Measurements from ENCODE around the gene RINL. TPM values are rescaled to one million over a fixed set of nuclear protein-coding genes. Genes with fewer than 3 reads are reported as not detected.
A peak's percentile ranks its signal among the peaks of the same experiment; 100 is the strongest.

The RINL gene
- 34.0 and 40.5 TPM in 2 replicates for total RNA-seq (2014; rRNA removed; shearing (Covaris generic))

GRCh38 chr19:38877781-38878574 is at the start of gene RINL:
RINL (minus strand) TSS chr19:38878275; CDS start chr19:38876742, 1,533 bp downstream.
- DNase-seq = peak; percentile 66
- Histone ChIP-seq H3K4me3 (ENCODE audit: insufficient read depth, low read depth, low read length) (no peak within 1 kb of the TSS), H3K27me3 (ENCODE audit: control insufficient read depth, insufficient read depth, low read length) (no peaks in the 10 kb centered on the region), H3K36me3 (replicated peaks; ENCODE audit: control insufficient read depth, insufficient read depth, low read length) (no peaks in the 10 kb centered on the region)

GRCh38 chr19:38924388-38924787 is 46.3 kb upstream of the RINL start:
- no peak overlapping the region for H3K4me3 ChIP-seq (ENCODE audit: insufficient read depth, low read depth, low read length)
- no peaks in the 10 kb centered on the region for H3K27me3 ChIP-seq (ENCODE audit: control insufficient read depth, insufficient read depth, low read length)
- H3K36me3 ChIP-seq (replicated peaks; ENCODE audit: control insufficient read depth, insufficient read depth, low read length) = peaks cover 17% of the 10 kb centered on the region
- no peak for DNase-seq

DNA sequence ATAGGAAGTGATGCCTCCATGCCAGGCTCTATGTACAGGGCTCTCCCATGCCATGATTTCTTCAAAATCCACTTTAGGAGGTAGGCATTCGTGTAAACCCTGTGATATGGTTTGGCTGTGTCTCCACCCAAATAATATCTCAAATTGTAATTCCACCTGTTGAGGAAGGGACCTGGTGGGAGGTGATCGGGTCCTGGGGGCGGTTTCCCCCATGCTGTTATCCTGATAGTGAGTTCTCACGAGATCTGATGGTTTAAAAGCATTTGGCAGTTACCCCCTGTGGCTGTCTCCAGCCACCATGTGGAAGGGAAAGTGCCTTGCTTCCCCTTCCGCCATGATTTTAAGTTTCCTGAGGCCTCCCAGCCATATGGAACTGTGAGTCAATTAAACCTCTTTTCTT is 44.4 kb upstream of the RINL start:
- Histone ChIP-seq H3K36me3 (replicated peaks; ENCODE audit: control insufficient read depth, insufficient read depth, low read length) (peaks cover 17% of the 10 kb centered on the region), H3K4me3 (ENCODE audit: insufficient read depth, low read depth, low read length) (no peak overlapping the region), H3K27me3 (ENCODE audit: control insufficient read depth, insufficient read depth, low read length) (no peaks in the 10 kb centered on the region)
- DNase-seq = no peak

GRCh38 chr19:38921420-38922274 is 43.6 kb upstream of the RINL start:
- Histone ChIP-seq H3K36me3 (replicated peaks; ENCODE audit: control insufficient read depth, insufficient read depth, low read length) (peaks cover 17% of the 10 kb centered on the region), H3K4me3 (ENCODE audit: insufficient read depth, low read depth, low read length) (no peak overlapping the region), H3K27me3 (ENCODE audit: control insufficient read depth, insufficient read depth, low read length) (no peaks in the 10 kb centered on the region)
- DNase-seq = peak; percentile 48

- no peaks in the 10 kb centered on the region for H3K27me3 ChIP-seq (ENCODE audit: control insufficient read depth, insufficient read depth, low read length)
- DNase-seq = peak; percentile 41
- peaks cover 17% of the 10 kb centered on the region for H3K36me3 ChIP-seq (replicated peaks; ENCODE audit: control insufficient read depth, insufficient read depth, low read length)
- H3K4me3 ChIP-seq (ENCODE audit: insufficient read depth, low read depth, low read length) = no peak overlapping the region
Observed at GRCh38 chr19:38920602-38921419, 42.7 kb upstream of the RINL start.

GRCh38 chr19:38919837-38920601 is 41.9 kb upstream of the RINL start:
- DNase-seq = peak; percentile 31
- Histone ChIP-seq H3K27me3 (ENCODE audit: control insufficient read depth, insufficient read depth, low read length) (no peaks in the 10 kb centered on the region), H3K4me3 (ENCODE audit: insufficient read depth, low read depth, low read length) (no peak overlapping the region), H3K36me3 (replicated peaks; ENCODE audit: control insufficient read depth, insufficient read depth, low read length) (peaks cover 13% of the 10 kb centered on the region)

GRCh38 chr19:38918526-38918925 is 40.5 kb upstream of the RINL start:
- Histone ChIP-seq H3K36me3 (replicated peaks; ENCODE audit: control insufficient read depth, insufficient read depth, low read length) (peaks cover 5% of the 10 kb centered on the region), H3K27me3 (ENCODE audit: control insufficient read depth, insufficient read depth, low read length) (no peaks in the 10 kb centered on the region), H3K4me3 (ENCODE audit: insufficient read depth, low read depth, low read length) (no peak overlapping the region)
- peak; percentile 44 for DNase-seq

- H3K27me3 ChIP-seq (ENCODE audit: control insufficient read depth, insufficient read depth, low read length) = no peaks in the 10 kb centered on the region
- H3K36me3 ChIP-seq (replicated peaks; ENCODE audit: control insufficient read depth, insufficient read depth, low read length) = peaks cover 5% of the 10 kb centered on the region
- peak; percentile 73 for DNase-seq
- H3K4me3 ChIP-seq (ENCODE audit: insufficient read depth, low read depth, low read length) = no peak overlapping the region
Observed at GRCh38 chr19:38917921-38918491, 39.9 kb upstream of the RINL start.

DNA sequence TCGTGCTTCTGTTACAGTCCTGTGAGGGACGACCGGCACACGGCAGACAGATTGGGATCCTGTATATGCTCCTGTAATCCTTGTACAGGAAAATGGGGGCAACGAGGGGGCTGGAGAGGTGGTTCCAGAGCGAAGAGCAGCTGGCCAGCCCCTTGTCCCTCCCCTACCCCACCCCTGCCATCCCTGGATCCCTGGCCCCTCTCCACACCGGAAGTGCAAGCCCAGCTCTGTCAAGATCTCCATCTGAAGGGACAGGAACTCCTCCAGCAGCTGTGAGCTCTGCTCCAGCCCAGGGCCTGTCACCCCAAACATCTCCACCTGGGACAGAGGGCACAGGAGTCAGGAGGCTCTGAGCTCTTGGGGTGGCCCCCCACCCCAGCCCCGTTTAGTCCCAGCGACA is 39.4 kb upstream of the RINL start:
- Histone ChIP-seq H3K4me3 (ENCODE audit: insufficient read depth, low read depth, low read length) (no peak overlapping the region), H3K27me3 (ENCODE audit: control insufficient read depth, insufficient read depth, low read length) (peaks cover under 1% of the 10 kb centered on the region; the same call in 1 of the 2 replicates), H3K36me3 (replicated peaks; ENCODE audit: control insufficient read depth, insufficient read depth, low read length) (peaks cover 5% of the 10 kb centered on the region)
- peak; percentile 47 for DNase-seq

- H3K27me3 ChIP-seq (ENCODE audit: control insufficient read depth, insufficient read depth, low read length) = peaks cover 10% of the 10 kb centered on the region; the same call in 1 of the 2 replicates
- DNase-seq = peak; percentile 45
- peaks cover 1% of the 10 kb centered on the region for H3K36me3 ChIP-seq (replicated peaks; ENCODE audit: control insufficient read depth, insufficient read depth, low read length)
- H3K4me3 ChIP-seq (ENCODE audit: insufficient read depth, low read depth, low read length) = no peak overlapping the region
Observed at GRCh38 chr19:38915329-38916321, 37.5 kb upstream of the RINL start.

GRCh38 chr19:38913958-38914357 is 35.9 kb upstream of the RINL start:
- H3K4me3 ChIP-seq (ENCODE audit: insufficient read depth, low read depth, low read length) = no peak overlapping the region
- H3K36me3 ChIP-seq (replicated peaks; ENCODE audit: control insufficient read depth, insufficient read depth, low read length) = no peaks in the 10 kb centered on the region; the same call in 1 of the 2 replicates
- peaks cover 10% of the 10 kb centered on the region; the same call in 1 of the 2 replicates for H3K27me3 ChIP-seq (ENCODE audit: control insufficient read depth, insufficient read depth, low read length)
- DNase-seq = peak; percentile 32
